ENCODE data around the gene TSHZ2. TPM values are rescaled to one million over a fixed set of nuclear protein-coding genes. Genes with fewer than 3 reads are reported as not detected.
A peak's percentile ranks its signal among the peaks of the same experiment; 100 is the strongest.

Gene TSHZ2
- total RNA-seq, 4 donors from 2014 or later: 10.3 to 15.0 (median 12.9) TPM

DNA sequence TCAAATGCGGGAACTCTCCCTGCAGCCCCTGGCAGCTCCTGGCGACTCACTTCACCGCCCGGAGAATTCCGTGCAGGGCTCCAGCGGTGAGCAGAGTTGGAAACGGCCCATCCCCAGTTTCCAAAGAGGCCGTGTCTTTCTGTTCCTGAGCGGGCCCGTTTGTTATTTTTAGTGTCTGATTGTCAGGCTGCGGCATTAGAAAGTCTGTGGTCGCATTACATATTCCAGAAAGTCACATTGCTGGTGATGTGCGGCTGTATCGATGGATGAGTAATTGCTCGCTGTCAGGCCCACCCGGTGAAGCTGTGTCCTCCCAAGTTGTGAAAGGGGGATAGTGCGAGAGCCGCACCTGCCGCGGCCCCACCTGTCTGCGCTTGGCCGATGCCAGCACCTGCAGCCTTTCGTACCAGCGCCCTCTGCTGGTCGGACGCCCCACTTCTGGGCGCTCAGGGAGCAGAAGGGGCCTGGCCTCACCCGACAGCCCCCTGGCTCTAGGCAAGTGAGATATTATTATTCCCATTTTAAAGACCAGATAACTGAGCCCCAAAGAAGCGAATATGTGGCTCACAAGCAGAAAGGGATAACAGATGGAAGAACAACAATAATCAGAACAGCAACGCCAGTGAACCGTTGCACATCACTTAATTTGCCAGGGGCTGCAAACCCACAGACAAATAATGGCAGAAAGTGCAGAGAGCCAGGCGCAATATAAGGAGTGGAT lies 244.9 kb downstream of the TSHZ2 start:
- Histone ChIP-seq H3K27me3 (peaks cover 0 to 19% (median 1%) of the 10 kb centered on the region in 4 donors), H3K4me1 (peaks cover 4 to 8% (median 5%) of the 10 kb centered on the region in 4 donors), H3K9me3 (no peaks in the 10 kb centered on the region), H3K4me3 (peak overlapping the region; percentile 9 to 41 (median 27)), H3K36me3 (no peaks in the 10 kb centered on the region), H3K27ac (replicated peaks in 1 of 4) (no peak overlapping the region)
- WGBS: 19% methylated on average over 21 of the region's 32 CpGs
- TF ChIP-seq, protein P1, sequence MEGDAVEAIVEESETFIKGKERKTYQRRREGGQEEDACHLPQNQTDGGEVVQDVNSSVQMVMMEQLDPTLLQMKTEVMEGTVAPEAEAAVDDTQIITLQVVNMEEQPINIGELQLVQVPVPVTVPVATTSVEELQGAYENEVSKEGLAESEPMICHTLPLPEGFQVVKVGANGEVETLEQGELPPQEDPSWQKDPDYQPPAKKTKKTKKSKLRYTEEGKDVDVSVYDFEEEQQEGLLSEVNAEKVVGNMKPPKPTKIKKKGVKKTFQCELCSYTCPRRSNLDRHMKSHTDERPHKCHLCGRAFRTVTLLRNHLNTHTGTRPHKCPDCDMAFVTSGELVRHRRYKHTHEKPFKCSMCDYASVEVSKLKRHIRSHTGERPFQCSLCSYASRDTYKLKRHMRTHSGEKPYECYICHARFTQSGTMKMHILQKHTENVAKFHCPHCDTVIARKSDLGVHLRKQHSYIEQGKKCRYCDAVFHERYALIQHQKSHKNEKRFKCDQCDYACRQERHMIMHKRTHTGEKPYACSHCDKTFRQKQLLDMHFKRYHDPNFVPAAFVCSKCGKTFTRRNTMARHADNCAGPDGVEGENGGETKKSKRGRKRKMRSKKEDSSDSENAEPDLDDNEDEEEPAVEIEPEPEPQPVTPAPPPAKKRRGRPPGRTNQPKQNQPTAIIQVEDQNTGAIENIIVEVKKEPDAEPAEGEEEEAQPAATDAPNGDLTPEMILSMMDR (IDR thresholded peaks at IDR 0.05): peak; percentile 61 to 80 (median 78)
- TF ChIP-seq EP300 (IDR thresholded peaks at IDR 0.05): no peak
- TF ChIP-seq POLR2A (IDR thresholded peaks at IDR 0.05; ENCODE audit: low read depth): no peak
- intact Hi-C loops (cut with DNase I): no loop called here
- DNase-seq (ENCODE audit: extremely low spot score): no peak

DNA sequence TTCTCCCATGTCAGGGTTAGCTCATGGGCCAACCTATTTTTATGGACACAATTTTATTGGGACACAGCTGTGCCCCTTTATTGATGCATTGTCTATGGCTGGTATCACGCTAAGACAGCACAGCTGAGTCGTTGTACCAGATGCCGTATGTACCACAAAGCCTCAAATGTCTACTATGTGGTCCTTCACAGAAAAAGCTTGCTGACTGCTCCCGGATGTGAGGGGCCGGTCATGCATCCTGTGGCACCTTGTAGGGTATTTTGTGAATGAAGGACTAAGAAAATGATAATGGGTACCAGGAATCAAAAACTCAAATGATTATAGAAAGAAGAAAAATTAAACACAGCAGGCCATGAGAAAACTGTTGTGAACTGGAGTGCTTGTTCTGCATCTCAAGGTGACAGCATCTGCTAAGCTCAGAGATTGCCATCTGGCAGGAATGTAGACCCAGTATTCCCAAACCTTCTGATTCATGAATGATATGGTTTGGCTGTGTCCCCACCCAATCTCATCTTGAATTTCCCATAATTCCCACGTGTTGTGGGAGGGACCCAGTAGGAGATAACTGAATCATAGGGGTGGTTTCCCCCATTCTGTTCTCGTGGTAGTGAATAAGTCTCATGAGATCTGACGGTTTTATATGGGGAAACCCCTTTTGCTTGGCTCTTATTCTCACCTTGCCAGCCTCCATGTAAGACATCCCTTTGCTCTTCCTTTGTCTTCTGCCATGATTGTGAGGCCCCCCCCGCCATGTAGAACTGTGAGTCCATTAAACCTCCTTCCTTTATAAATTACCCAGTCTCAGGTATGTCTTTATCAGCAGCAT lies 248.5 kb downstream of the TSHZ2 start:
- TF ChIP-seq POLR2AphosphoS5 (IDR thresholded peaks at IDR 0.05) (no peak), POLR2A (IDR thresholded peaks at IDR 0.05; ENCODE audit: low read depth) (no peak), EP300 (IDR thresholded peaks at IDR 0.05) (no peak)
- TF ChIP-seq, protein P1 (IDR thresholded peaks at IDR 0.05): no peak
- 78% methylated on average over 9 of the region's 9 CpGs for WGBS
- H3K27ac ChIP-seq (replicated peaks in 1 of 4): no peak overlapping the region
- DNase-seq (ENCODE audit: extremely low spot score): no peak
- no peak overlapping the region for H3K4me3 ChIP-seq
- H3K27me3 ChIP-seq: peaks cover 0 to 19% (median 1%) of the 10 kb centered on the region in 4 donors
- intact Hi-C loops (cut with DNase I): no loop called here
- H3K4me1 ChIP-seq: peaks cover 4 to 8% (median 5%) of the 10 kb centered on the region in 4 donors
- no peaks in the 10 kb centered on the region for H3K9me3 ChIP-seq
- H3K36me3 ChIP-seq: no peaks in the 10 kb centered on the region

DNA sequence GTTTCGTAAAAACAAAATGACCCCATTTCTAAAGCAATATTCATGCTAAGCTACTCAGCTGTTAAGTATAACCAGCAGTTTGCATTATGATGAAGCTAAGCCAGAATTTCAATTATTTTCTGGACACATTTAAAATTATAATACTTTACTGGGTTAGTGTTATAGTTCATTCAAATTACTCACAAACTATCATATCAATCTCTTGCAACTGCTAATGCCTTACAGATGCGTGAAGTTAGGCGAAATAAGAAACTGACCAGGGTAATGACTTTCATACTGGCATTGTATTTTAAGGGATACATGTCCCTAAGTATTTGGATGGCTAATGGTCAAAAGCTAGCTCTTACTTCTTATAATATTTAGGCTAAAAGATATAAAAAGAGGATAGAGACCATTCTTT lies 249.6 kb downstream of the TSHZ2 start:
- no peak for DNase-seq (ENCODE audit: extremely low spot score)
- Histone ChIP-seq H3K27ac (replicated peaks in 1 of 4) (no peak overlapping the region), H3K9me3 (no peaks in the 10 kb centered on the region), H3K36me3 (no peaks in the 10 kb centered on the region), H3K27me3 (peaks cover 0 to 9% (median 0%) of the 10 kb centered on the region in 4 donors), H3K4me1 (peaks cover 2 to 5% (median 4%) of the 10 kb centered on the region in 4 donors), H3K4me3 (no peak overlapping the region)
- WGBS: 83% methylated on average over 3 of the region's 3 CpGs
- intact Hi-C loops (cut with DNase I): no loop called here
- TF ChIP-seq, protein P1 (IDR thresholded peaks at IDR 0.05): no peak
- TF ChIP-seq POLR2AphosphoS5 (IDR thresholded peaks at IDR 0.05) (no peak), POLR2A (IDR thresholded peaks at IDR 0.05; ENCODE audit: low read depth) (no peak), EP300 (IDR thresholded peaks at IDR 0.05) (no peak)

DNA sequence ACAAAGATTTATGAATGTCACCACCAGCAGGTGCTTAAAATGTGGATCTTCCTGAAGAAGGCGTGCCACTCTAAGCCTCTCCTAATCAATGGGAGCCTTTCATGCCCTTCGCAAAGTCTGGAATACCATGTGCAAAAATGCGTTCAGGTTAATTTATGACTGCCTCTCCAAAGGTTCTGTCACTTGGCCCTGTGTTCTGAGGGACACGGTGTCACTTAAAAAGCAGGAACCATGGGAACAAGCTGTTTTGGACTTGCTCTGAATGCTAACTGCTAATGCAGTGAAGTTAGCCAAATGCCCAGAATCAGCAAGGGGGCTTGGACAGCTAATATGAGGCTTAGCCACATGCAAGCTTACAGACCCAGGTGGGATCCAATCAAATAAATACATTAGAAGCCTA lies 250.3 kb downstream of the TSHZ2 start:
- no peak overlapping the region for H3K4me3 ChIP-seq
- no peak for DNase-seq (ENCODE audit: extremely low spot score)
- H3K27me3 ChIP-seq: peaks cover 0 to 2% (median 0%) of the 10 kb centered on the region in 4 donors
- no peaks in the 10 kb centered on the region for H3K4me1 ChIP-seq
- intact Hi-C loops (cut with DNase I): no loop called here
- no peak overlapping the region for H3K27ac ChIP-seq (replicated peaks in 1 of 4)
- no peaks in the 10 kb centered on the region for H3K9me3 ChIP-seq
- H3K36me3 ChIP-seq: no peaks in the 10 kb centered on the region
- TF ChIP-seq, protein P1 (IDR thresholded peaks at IDR 0.05): no peak
- TF ChIP-seq EP300 (IDR thresholded peaks at IDR 0.05) (no peak), POLR2A (IDR thresholded peaks at IDR 0.05; ENCODE audit: low read depth) (no peak), POLR2AphosphoS5 (IDR thresholded peaks at IDR 0.05) (no peak)
- 92% methylated on average over 4 of the region's 4 CpGs for WGBS

Measured in esophagus muscularis mucosa (tissue), 4 donors.